NCI-H82 treated with DMSO at 0.1 percent for 48 hours (cell line): ENCODE results near the gene WDR37.

Source experiments
- DNase-seq: peaks from one replicate; lab custom pipeline; 2025; ENCODE audit not compliant: unreplicated experiment; lab: John Stamatoyannopoulos, UW

WDR37 gene

GRCh38 chr10:1068380-1069361 is 12.5 kb downstream of the WDR37 start:
- no peak for DNase-seq

- no peak for DNase-seq
These were observed 14.7 kb downstream of the WDR37 start for GRCh38 chr10:1070919-1071318.

- DNase-seq = no peak
These were observed 18.0 kb downstream of the WDR37 start for GRCh38 chr10:1074052-1074747.

- no peak for DNase-seq
These were observed 18.6 kb downstream of the WDR37 start for GRCh38 chr10:1074748-1075308.

- DNase-seq = no peak
These were observed 22.5 kb downstream of the WDR37 start for GRCh38 chr10:1078668-1079067.

- DNase-seq = no peak
These were observed 27.4 kb downstream of the WDR37 start for GRCh38 chr10:1083581-1083980.

- DNase-seq = no peak
These were observed 28.1 kb downstream of the WDR37 start for GRCh38 chr10:1084011-1084950.

- no peak for DNase-seq
These were observed 29.1 kb downstream of the WDR37 start for GRCh38 chr10:1085258-1085657.

GRCh38 chr10:1086787-1087186 is 30.6 kb downstream of the WDR37 start:
- no peak for DNase-seq

- no peak for DNase-seq
These were observed 33.0 kb downstream of the WDR37 start for GRCh38 chr10:1089017-1089689.

- no peak for DNase-seq
These were observed 34.5 kb downstream of the WDR37 start for GRCh38 chr10:1090696-1091095.

- no peak for DNase-seq
These were observed 37.5 kb downstream of the WDR37 start for GRCh38 chr10:1093696-1094095.

- DNase-seq = no peak
These were observed 38.2 kb downstream of the WDR37 start for GRCh38 chr10:1094112-1095057.

GRCh38 chr10:1095498-1095897 is 39.3 kb downstream of the WDR37 start:
- no peak for DNase-seq

- DNase-seq = no peak
These were observed 40.2 kb downstream of the WDR37 start for GRCh38 chr10:1096287-1096889.

- no peak for DNase-seq
These were observed 41.3 kb downstream of the WDR37 start for GRCh38 chr10:1097436-1097835.

- no peak for DNase-seq
These were observed 44.0 kb downstream of the WDR37 start for GRCh38 chr10:1100143-1100542.

GRCh38 chr10:1100691-1101368 is 44.6 kb downstream of the WDR37 start:
- DNase-seq = no peak
